Effector CD8-positive, alpha-beta T cell (primary cell): Measurements from ENCODE around the gene AIM2.
"Not testable (repeated sequence)": the region's sequence is repeated elsewhere in the genome, so short reads cannot be mapped to it uniquely, and the experiment has no call there.

ENCODE experiments used
- DNase-seq: peaks from one replicate; lab custom pipeline; 2025; lab: John Stamatoyannopoulos, UW
- total RNA-seq, 4 experiments: gene quantifications; one replicate each; lab custom pipeline; 2026; lab: John Stamatoyannopoulos, UW

The AIM2 gene, protein sequence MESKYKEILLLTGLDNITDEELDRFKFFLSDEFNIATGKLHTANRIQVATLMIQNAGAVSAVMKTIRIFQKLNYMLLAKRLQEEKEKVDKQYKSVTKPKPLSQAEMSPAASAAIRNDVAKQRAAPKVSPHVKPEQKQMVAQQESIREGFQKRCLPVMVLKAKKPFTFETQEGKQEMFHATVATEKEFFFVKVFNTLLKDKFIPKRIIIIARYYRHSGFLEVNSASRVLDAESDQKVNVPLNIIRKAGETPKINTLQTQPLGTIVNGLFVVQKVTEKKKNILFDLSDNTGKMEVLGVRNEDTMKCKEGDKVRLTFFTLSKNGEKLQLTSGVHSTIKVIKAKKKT
- 19.2 to 35.9 (median 31.3) reads per million in 4 experiments for total RNA-seq

DNA sequence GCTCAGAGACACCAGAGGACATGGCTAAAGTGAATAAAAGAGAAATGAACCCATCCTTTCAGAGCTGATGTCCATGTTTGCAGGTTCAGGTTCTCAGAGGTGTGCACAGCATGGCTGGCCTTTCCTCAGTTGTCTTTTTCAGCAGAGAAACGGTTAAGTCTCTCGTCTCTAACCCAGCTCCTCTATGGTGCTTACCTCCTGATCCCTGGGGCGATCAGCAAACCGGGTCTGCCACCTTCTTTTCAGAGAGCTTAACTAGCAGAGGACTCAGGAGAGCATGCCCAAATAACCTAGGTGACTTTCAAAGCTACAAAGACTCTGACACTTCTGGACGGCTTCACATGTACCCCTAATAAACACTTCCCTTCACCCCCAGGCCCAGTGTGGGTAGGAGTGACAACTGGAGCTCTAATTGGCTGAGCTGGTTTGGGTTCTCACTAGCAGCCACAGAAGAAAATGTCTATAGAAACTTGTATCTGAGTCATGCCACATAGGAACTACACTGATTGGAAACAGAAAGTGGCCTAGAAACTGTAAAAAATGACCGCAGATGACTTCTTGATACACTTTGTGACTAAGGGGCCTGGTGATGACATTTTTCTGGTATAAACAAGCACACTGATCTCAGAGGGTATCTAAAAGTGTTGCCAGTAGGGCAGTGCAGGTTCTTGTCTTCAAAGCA lies at the start of gene AIM2:
Gene AIM2 (minus strand): TSS at position 329 of the 682 bp plus-strand sequence. CDS start 3,267 bp downstream, outside the sequence.
- DNase-seq, result no peak

DNA sequence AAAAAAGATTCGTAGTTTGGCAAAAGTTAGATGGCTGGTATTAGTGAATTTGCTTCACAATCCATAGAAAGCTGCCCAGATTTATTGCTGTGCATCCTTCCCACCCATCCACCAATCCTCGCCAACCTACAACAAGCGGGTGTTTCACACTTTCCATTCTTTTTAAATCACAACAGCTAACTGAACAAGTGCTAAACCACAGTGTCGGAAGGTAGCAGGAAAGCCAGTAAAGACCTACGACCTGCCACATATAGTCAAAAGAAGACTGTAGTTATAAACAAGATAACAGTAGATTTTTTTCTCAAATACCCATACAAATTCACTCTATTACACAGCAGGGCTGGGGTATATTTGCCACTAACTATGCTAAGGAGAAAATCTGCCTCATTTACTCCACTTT lies 47.0 kb upstream of the AIM2 start:
- no peak for DNase-seq

DNA sequence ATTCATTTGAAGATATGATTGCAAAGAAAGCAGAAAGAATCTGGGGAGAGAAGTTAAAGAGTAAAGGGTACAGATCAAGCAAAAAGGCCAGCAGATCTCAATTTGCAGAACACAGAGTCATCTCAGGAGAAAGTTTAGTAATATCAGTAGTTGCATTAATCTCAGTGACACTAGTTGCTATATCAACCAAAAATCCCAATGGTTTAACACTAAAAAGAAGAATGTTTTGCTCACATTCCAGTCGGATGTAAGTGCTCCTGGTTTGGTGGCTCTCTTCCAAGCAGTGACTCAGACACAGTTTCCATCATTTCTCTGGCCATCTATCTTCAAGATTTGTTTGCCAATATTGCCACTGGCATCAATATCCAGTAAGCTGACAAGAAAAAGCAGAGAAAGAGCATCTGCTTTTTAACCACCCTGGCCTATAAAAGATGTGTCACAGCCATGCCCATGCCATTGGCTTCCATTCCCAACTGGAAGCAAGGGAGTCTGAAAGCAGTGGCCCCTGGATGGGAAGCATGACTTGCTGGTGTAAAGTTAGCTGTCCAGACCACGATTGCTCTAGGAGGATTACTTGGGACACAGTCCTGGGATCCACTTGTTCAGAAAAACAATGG lies 45.5 kb upstream of the AIM2 start:
- no peak for DNase-seq

DNA sequence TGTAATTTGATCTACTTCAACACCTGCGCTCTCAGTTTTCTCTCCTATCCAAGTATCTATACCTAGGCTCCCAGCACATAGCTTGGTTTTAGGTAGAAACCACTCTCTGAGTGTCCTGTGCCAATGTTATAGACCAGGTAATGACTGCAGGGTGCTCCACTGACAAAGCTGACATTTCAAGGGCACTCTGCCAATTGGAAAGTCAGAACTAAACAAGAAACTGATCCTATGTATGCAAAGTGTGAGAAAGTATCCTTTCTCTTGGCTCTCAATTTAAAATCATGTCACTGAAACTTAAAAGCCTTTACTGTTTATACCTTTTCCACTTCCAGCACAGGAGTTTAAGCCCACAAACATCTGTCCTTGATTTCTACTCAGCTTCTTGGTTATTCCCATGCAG lies 45.0 kb upstream of the AIM2 start:
- no peak for DNase-seq

DNA sequence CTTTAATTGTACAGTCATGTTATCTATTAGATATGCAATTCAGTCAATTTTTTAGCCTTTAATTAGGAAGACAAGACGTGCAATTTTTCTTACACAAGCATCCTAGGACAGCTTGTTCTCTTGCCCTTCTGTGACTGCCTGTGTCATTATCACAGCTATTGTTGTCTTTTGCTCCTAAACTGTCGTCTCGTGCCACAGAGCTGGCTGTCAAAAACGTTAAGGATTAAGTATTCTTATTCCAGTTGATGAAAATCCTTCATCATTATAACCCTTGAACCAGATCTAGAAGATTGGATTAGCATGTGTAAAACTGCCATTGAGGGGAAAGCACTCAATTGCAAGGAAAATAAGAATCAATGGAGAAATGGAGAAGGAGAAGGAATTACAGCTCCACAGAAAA lies 43.8 kb upstream of the AIM2 start:
- DNase-seq, result no peak

DNA sequence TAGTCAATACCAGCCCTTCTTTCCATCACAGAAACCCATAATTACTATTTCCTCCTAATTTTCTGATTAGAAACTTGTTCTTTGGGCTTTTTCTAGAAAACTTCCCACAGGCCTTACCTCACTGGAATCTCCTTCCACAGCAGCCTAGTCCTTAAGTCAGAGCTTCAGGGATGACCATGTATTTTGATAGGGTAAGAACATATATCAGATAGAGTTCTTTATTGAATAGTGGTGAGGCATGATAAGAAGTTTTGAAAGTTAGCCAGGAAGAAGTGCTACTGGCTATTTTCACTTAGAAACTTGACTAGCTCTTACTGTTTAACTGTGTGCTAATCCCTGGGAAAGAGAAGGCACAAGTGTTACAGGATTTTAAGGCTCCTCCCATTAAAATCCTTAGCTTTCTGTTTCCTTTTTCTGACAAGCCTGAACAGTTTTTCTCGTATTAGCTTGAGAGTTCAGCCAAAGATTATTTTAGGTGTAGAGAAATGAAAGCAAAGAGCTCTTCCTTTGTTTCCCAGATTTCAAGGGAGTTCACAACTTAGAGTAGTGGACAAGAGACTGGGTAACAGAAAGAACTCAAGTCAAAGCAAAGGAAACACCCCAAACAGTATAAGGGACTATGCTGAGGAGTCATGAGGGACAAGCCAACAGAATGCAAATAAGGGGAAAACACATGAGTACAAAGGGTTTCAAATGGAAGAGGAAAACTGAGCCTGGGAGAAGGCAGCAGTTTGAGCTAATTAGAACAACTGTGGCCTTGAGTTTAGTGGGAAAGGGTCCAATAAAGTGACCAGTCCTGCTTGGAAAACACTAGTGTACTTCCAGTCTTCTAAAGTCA lies 37.2 kb upstream of the AIM2 start:
- DNase-seq, result no peak

DNA sequence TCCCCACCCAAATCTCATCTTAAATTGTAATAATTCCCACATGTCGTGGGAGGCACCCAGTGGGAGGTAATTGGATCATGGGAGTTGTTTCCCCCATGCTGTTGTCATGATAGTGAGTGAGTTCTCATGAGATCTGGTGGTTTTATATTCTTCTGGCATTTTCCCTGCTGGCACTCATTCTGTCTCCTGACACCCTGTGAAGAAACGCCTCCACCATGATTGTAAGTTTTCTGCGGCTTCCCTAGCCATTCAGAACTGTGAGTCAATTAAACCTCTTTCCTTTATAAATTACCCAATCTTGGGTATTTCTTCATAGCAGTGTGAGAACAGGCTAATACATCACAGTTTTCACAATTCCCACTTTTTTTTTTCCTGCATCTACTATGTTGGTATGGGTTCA lies 26.5 kb upstream of the AIM2 start:
- not testable (repeated sequence) for DNase-seq

DNA sequence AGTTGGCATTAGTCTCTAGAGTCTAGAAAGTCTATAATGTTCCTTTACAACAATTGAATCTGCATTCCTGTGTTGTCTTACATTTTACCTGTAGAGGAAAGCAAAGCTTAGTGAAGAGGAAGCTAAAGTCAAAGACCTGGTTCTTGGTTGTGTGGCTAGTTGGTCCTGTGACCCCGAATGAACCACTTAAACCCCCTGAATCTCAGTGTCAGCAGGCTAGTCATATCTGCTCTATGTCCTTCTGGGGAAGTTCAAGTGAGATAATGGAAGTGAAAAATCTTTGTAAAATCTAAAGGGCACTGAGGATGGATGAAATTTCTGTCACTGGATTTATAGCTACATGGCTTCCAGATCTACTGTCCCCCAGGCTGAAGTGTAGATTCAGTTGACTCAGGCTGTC lies 24.0 kb upstream of the AIM2 start:
- no peak for DNase-seq

DNA sequence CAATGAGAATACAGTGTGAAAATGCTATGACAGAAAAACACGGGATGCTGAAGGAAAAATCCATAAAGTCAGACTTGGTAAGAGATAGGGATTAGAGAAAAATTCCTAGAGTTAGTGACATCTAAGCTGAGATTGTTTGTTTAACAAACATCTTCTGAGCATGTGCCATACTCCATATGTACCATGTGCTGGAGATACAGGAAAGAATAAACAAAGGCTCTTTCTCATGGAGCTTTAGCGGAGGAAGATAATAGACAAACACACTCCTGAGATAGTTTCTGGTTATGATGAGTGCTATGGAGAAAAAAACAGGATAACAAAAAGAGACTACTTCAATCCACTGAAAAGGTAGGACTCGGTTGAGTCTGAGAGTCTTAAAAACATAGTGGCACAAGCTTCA lies 22.0 kb upstream of the AIM2 start:
- DNase-seq, result no peak

DNA sequence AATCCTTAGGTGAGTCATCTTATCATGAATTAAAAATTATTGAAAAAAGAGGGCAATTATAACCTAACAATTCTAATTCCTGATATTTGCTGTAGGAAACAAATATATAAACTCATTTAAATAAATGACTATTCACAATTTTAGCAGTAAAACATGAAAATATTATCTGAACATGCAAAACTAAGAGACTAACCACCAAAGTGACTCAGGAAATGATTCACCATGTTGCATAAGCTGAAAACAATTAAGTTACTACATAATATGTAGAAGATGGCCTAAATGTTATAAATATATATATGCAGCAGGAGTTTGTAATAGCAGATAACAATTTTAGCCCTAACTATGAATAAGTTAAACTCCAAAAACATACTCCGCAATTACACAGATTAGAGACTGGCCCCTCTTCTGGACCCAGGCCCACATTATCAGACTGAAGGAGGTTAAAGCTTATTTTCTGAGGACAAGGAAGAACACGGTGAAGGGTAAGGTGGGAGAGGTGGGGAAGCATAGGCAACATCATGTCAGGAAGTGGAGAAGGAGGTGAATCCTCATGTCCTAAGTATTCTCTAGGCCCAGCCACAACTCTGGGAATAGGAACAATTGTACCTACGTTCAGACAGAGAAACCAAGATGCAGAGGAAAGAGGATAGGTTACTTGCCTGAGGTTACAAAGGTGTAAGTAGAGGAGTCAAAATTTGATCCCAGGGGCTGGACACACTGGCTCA lies 15.6 kb upstream of the AIM2 start:
- DNase-seq, result no peak

DNA sequence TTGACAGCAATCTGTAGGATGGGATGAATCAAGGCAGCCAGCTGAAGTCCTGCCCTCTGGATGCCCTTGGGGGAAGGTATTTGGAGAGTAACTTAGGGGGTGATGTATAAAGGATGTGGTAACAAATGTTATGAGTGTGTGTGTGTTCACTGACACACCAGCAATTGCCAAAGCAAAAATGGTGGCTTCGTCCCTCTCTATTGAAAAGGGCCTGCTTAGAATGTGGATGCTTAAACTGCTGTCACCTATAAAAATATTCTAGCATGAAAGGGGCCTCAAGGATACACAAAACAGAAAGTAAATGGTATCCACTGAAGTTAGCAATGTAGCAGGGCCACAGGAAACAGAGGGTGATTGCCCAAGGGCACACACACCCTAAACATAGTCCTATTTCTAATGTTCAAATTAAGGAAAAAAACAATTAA lies 15.1 kb upstream of the AIM2 start:
- DNase-seq, result no peak

DNA sequence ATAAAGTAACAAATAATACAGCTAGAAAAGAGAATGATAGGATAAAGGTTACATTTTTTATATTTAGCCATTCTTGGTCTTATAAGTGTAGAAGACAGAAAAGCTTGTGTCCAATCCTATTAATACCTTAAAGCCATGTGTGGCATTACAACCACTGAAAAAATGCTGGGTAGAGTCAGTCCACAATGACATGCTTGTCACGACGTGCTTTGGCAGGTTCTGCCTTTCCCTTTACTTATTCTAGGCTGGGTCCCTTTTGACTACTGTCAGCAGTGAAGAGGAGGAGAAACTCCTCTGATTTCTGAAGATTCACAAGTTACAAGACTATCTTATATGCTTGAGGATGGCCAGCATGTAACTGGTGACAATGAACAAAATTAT lies 14.6 kb upstream of the AIM2 start:
- DNase-seq, result no peak

DNA sequence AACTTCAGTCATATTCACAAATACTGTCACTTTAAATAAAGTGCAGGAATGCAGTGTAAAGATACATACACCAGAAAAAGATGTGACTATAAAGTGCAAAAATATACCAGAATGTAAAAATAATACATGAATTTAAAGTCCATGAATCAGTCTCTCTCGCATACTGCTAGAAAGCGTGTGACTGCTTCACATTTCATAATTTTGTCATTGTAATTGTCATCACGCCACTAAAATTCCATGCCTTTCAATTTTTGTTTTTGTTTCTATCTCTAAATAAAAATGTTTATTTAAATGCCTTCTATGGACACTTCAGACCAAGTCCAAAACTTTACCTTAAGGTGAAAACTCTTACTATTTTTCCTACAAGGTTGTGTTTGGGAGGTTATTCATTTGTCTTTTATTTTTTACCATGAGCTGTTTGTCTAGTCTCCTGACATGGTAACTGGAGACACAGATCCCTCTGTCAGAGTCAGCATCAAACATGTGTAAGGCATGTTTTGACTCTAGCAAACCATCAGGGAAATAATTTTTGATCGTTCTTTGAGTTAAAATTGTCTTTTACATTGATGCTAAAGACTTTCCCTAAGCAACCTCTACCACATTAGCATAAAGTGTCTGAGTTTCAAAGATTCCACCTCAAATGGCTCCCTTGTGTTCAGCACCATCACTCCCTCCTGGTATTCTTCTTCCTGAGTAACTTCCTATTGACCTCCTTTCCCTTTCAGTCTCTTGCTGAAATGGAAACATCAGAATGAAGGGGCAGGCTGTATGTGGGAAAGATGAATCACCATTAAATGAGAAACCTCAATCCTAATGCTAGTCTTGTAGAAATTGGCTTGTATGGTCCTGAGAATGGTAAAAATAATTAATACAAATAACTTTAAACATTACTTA lies 14.0 kb upstream of the AIM2 start:
- DNase-seq, result no peak

DNA sequence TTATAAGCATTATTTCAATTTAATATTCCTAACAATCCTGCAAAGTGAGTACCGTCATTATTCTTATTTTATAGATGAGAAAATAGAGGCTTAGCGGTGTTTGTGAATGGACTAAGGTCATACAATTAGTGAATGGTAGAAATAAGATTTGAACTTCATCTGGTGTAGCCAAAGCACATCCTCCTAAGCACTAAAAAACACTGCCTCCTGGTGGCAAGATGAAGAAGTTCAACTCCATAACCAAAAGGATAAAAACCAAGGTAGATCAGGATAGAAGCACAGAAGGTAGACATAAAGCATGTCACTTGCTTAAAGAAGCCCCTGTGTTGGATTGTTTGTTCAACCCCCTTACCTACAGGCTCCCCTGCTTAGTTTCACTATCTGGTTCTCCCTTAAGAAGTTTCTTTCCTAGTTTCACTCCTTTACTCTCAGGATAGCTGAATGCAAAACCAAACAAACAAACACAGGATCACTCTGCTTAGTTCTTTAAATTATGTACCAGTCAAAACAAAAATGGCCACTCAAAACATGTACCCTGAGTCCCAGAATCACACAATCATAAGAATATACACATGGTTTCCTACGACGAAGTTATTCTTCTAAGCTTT lies 12.7 kb upstream of the AIM2 start:
- DNase-seq, result no peak

DNA sequence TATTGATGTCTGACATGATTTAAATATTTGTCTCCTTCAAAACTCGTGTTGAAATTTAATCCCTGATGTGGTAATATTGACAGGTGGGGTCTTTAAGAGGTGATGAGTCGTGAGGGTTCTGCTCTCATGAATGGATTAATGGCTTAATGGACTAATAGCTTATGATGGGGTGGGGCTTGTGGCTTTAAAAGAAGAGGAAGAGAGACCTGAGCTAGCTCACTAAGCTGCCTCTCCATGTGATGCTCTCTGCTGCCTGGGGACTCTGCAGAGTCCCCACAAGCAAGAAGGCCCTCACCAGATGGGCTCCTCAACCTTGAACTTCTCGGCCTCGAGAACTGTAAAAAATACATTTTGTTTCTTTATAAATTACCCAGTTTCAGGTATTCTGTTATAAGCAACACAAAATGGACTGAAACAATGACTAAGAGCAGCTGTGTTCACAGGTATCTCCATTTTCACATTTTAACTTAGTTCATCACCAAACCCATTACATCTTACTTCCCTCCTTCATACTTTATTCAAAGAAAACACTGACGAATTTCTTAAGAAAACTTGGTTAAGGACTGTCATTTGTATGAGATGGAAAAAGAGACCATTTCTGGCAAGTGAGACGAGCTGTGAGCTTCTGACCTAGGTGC lies 12.1 kb upstream of the AIM2 start:
- no peak for DNase-seq

DNA sequence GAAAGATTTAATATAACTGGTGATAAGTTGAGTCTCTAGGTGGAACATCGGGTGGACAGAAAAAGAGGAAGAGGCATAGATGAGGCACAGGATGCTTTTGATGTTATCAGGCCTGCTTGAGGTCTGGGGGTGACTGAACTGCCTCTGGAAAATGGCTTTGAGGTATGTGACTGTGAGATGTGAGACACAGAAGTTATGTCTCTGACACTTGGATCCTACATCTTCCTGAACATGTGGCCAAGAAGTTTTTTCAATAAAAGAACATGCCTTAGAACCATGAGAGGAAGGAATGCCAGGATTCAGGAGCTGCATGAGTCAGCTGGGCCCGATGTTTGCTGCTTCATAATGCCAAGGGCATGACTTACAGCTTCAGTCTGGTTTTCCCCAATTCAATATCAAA lies 11.5 kb upstream of the AIM2 start:
- DNase-seq, result no peak

DNA sequence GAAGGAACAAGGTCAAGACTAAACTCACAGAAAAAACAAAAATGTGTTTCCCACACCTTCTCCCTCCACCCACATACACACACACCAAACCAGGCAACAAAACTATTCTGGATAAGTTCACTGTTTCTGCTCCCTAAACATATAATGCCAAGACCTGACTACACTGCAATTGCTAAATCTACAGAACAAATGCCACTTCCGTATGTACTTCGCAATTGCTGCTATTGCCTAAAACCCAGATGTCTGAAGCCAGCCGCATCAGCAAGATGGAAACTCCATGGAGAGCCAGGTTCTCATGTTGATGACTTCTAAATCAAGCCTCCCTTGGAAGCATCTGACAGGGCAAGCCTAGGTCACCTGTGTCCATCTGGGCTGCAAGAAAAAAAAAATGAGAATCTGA lies 8.3 kb upstream of the AIM2 start:
- DNase-seq, result no peak

DNA sequence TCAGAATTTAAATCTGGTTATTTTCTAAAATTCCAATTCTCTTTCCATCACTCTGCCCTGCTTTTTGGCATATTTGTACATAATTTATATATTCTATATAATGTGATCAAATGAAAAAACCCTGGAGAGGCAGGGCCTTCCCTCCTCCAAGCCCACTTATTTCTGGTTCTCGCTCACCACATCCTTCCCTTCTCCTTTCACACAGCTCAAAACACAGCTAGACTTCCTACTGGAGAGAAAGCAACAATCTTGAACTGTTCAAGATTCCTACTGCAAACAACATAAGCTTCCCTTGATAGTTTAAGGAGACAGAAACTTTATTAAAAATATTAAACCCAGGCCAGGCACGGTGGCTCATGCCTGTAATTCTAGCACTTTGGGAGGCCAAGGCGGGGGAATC lies 7.6 kb upstream of the AIM2 start:
- no peak for DNase-seq

DNA sequence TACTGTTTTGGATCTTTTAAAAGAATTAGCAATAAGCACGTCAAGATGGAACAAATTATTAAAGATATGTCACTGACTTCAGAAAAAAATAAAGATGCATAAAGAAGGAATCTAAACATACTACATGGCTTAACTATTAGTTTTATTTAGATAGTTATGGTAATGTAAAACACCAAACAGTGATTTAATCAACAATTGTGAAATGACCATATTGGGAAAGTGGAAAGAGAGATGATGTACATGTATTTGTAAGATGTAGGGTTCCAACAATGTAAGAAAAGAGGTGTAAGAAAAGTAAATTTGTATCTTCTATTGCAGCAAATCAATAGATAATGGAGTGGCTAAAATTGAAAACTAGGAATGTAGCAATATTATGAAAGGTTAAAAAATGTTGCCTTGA lies 6.4 kb upstream of the AIM2 start:
- DNase-seq, result no peak

DNA sequence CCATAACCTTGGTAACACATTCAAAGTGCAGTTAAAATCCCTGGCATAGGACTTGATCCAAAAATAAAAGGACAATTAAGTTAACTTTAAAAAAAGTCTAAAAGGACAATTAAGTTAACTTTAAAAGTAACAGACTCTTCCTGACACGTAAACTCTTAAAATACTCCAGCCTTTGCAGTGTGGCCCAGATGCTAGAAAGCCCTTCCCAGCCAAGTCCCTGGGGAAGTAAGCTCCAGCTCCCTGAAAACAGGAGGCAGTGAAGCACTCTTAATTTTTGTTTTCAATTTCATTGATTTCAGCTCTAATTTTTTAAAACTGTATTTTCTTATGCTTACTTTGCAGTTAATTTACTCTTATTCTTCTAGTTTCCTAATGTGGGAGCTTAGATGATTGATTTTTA lies 5.1 kb upstream of the AIM2 start:
- DNase-seq, result no peak
